GM15510 (cell line): Measurements from ENCODE around the gene UBA7.

Experiments used
- POLR2A ChIP-seq: IDR thresholded peaks from 3 replicates; pipeline ENCODE4 v1.6.1; 2011; ENCODE audit warnings: borderline replicate concordance; ENCODE audit not compliant: insufficient read length; ENCODE audit errors: extremely low read depth

The UBA7 gene, protein sequence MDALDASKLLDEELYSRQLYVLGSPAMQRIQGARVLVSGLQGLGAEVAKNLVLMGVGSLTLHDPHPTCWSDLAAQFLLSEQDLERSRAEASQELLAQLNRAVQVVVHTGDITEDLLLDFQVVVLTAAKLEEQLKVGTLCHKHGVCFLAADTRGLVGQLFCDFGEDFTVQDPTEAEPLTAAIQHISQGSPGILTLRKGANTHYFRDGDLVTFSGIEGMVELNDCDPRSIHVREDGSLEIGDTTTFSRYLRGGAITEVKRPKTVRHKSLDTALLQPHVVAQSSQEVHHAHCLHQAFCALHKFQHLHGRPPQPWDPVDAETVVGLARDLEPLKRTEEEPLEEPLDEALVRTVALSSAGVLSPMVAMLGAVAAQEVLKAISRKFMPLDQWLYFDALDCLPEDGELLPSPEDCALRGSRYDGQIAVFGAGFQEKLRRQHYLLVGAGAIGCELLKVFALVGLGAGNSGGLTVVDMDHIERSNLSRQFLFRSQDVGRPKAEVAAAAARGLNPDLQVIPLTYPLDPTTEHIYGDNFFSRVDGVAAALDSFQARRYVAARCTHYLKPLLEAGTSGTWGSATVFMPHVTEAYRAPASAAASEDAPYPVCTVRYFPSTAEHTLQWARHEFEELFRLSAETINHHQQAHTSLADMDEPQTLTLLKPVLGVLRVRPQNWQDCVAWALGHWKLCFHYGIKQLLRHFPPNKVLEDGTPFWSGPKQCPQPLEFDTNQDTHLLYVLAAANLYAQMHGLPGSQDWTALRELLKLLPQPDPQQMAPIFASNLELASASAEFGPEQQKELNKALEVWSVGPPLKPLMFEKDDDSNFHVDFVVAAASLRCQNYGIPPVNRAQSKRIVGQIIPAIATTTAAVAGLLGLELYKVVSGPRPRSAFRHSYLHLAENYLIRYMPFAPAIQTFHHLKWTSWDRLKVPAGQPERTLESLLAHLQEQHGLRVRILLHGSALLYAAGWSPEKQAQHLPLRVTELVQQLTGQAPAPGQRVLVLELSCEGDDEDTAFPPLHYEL

DNA sequence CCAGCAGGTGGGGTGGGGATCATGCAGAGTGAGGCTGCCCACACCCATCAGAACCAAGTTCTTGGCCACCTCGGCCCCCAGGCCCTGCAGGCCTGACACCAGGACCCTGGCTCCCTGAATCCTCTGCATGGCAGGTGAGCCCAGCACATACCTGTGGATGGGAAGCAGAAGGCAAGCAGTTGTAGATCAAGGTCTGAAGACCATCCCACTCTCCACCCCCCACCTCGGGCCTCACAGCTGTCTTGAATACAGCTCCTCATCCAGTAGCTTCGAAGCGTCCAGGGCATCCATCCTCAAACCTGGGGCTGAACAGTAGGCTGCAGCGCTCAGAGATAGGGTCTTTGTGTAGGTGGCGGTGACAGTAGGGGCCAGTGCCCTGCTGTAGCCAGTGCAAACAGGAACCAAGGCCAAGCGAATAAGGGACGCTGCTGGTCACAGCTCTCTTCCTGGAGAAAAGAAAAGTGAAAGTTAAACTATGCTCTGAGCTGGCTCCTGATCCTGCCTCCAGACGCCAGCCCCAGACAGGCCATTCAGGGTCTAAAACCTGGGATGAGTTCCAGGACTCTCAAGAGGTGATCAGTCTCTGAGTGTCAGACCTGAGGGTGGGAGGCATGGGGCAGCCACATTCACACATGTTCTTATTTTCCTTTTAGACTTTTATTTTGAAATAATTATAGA lies at the start of gene UBA7:
TSS of gene UBA7 (minus strand) at position 457 of the 678 bp plus-strand sequence. CDS start at position 291, 166 bp downstream.
- peak; percentile 37 for TF ChIP-seq POLR2A

DNA sequence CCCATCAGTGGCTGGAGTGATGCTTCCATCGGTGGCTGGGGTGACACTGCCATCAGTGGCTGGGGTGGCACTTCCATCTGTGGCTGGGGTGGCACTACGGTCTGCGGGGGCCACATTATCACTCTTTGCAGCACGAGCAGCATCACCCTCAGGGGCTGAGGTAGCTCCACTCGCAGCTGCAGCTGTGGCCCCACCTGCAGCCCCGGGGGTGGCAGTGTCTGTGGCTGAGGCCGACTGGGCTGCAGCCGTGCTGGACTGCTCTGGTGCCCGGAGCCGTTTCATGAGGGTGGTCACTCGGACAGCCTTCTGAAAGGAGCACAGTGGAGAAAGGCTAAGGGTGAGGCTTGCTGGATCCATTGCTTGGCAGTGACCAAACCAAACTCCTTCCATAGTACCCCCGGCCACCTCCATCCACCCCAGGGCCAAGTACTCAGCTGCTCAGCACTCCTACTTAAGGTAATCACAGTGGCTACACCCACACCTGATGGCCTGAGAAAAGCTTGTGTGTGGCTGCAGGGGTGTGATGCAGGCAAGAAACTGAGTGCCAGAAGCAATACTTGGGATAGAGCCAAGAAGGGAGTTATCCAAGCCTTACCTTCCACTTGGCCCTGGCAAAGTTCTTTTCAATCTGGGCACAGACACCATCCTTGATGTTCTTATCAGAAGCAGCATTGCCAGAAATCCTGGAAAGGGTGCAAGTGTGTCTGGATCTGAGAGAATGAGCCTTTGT lies 46.0 kb upstream of the UBA7 start:
- no peak for TF ChIP-seq POLR2A

DNA sequence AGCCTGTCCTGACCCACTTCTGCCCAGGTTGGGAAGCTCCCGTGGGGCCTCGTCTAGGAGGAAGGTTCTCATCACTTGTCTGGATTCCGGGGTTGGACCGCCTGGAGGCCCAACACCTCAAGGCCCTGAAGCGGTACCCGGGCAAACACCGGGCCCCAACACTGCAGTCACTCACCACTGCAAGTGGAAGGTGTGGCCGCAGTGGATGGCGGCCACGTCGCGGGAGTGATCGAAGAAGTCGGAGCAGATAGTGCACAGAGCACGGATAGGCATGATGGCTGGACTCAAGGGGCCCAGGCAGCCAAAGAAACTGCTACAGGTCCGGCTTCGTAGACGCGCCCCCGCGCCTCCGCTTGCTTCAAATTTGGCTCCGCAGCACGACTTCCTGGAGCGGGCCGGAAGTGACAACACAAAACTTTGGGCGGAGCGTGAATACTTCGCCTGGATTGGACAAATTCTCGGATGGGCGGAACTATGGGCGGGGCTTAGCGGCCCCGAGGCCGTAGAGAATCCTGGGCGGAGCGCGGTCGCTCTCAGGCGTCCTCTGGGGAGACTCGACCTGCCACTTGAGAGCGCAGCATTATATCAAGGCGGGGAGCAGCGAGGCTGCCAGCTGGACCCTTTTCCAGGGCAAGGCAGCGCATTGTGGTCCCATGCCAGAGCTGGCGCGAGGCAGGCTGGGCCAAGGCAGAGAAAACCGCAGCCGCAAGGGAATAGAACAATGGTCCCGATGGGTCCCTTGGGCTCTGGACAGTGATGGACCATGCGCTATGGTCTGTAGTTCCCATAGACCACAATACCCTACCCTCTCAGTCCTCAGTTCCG lies 42.6 kb upstream of the UBA7 start, which contains the start of gene TRAIP:
TSS of gene TRAIP (minus strand) at position 384 of the 825 bp plus-strand sequence. CDS start at position 273, 111 bp downstream.
- TF ChIP-seq POLR2A, result peak; percentile 83

DNA sequence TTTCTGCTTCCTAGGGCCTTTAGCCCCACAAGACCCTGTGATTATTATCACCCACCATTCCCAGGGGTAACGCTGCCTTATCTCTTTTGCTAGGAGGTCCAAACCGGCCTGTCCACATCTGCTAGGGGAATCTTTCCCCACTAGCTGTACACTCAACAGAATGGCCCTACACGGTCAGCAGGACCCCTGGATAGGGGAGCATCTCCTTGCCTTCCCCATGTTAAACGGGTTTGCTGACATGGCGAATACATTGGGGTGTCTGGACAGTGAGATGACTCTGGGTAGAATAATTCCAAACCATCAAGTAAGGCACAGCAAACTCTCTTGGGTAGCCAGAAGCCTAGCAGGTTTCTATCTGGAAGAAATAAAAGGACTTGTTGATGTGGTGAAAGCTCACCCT lies 41.9 kb upstream of the UBA7 start:
- TF ChIP-seq POLR2A, result no peak

DNA sequence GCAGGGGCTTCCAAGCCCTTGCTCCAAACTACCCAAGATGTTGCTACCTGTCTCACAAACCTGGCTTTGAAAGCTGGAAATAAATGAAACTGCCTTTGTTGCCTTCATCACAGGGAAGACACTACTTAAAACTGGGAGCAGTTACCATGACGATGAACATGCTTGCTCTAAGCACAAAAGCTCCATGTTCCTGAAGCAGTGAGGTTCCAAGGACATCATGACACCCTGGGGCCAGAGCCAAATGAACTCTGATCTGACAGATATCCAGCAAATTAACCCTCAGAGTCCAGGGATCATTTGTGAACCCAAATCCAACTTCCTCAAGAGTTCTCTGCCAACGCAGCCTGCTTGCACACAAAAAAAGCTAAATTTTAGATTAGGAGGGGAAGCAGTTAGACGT lies 31.9 kb upstream of the UBA7 start:
- TF ChIP-seq POLR2A, result no peak

DNA sequence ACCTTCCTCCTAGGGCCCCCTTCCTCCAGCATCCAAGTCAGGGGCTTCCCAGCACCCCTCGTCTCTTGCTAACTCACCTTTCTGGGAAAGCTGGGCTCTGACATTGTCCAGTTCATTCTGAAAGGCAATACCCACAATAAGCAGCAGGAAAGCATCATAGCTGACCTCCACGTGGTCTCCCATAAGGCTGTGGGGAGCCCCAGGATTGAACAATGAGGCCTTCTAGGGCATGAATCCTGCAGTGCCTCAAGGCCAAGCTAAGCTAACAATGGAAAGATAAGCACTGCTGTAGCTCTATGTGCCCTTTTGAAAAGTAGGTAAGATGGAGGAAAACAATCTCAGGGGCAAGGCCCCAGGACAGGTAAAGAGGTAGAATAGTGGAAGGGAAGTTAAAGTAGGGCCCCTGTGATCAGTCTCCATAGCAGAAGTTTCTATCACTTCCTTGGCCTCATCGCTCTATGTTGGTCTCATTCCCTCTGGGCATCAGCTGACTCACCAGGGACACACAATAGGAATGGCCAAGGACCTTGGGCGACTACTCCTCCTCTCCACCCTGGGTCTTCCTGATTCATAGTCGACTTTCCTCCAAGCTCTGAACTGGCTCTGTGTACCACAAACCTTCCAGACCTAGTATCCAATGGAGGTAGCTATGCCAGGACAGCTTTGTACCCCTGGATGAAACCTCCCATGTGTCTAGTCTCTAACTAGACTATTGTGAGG lies 30.9 kb upstream of the UBA7 start:
- TF ChIP-seq POLR2A, result no peak

DNA sequence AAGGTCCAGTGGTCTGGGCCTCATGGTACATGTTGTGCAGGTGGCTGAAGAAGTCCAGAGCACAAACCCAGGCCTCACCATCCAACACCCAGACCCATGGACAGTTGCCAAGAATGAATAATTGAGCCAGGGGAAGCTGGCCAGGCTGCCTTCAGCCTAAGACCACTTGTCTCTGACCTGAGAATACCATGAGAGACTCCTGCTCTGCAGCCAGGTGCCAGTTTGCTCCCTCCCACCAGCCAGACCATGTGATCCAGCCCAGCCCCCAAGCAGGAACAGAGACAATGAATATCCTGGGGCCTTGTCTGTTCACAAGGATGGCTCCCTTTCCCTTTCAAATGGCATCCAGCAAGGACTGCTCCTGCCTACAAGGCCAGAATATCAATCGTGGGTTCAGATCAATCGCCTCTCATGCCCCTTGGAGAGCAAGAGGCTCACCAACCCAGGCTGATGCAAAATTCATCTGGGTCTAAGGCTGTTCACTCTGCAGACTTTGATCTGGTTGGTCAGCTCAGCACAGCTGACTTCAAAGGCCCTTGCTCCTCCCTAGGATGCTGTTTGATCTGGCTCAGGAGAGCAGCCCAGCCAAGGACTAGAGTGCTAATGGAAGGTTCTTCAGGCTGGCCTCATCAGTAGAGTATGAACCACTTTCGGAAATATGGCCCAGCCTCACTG lies 29.2 kb upstream of the UBA7 start:
- no peak for TF ChIP-seq POLR2A

DNA sequence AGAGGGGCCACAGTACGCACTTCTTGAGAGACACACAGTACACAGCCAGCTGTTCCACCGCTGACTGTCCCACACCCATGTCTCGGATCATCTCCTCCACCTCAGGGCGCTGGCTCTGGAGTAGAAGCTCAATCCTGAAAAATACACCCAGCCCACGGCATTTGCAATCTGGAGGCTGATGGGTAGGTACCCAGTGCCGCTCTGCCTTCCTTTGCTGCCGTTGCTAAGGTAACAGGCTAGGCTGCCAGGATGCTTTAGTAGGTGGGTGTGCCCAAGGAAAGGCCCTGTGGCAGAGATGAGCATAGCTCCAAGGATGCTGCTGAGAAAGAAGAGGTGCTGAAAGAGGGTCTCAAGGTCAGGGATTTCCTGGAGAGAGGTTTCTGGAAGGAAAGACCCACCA lies 28.1 kb upstream of the UBA7 start:
- no peak for TF ChIP-seq POLR2A

DNA sequence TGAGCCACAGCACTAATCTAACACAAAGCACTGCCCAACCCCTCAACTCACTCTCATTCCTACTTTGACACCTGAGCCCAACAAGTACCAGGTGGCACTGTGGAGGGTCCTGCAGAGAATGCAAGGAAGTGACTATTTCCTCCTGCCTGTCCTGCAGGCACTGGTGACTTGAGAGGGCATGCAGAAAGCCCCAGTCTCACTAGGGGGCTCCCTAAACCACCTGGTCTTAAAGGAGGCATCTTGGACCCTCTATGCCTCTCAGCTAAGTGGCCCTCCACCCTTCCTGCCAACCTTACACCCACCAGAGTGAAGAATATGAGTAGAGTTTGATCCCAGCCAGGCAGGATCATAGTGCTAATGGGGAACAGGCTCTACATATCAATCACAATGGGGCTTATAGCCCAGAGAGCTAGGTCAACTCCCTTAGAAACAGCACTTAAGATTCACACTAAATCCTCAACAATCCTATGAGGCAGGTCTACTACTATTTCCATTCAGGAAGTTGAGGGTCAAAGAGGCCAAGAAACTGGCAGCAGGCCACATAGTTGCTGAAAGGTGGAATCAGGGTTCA lies 27.5 kb upstream of the UBA7 start:
- no peak for TF ChIP-seq POLR2A

DNA sequence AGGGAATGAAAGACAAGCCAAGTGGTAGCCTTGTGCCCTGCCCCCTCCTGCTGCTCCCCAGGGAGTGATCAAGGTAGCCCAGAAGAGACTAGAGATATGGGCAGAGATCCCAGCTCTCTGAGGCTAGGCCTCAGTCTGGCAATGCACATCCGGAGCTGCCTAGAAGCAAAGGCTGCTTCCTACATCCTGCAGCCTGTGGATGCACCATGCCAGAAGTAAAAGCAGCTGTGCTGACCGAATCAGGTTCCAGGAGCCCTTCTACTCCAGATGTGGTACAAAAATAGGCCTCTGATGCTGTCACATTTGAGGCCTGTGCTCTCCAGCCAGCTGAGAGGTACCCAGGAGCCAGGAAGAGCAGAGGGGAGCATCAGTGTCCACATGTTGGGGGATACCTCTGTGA lies 26.6 kb upstream of the UBA7 start:
- no peak for TF ChIP-seq POLR2A

DNA sequence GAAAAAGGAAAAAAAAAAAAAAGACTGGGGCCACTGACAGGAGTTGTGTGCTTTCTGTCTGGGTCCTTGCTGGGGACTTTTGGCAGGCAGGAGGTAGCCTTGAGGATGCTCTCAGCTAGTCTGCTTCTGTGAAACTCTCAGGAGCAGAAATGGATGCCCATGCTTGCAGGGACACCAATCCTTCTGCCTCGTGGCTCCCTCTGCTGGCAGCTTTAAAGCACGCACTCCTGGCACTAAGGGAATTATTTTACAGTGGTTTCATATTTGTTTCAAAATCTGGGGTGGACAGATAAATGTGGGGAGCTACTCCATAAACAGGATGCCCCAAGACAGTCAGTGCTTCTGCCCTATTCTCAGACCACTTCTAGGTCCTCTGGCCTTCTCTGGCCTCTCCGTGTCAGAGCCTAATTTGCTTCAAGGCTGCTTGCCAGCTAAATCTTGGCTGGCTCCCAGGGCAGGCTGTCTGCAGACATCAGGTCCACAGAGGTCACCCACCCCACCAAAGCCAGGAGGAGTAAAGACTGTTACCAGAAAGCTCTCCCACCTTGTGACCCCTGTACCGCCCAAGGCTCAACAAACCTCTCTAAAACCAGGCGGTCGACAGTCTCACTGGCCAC lies 25.5 kb upstream of the UBA7 start:
- no peak for TF ChIP-seq POLR2A
